OCI-LY3 (cell line): ENCODE results near the gene LRBA.

ENCODE experiments used
- H2AFZ ChIP-seq: fragments of 200-600, 300-600 bp; shearing (Covaris generic); 2 replicates; pipeline ENCODE4 v1.6.0; 2014; ENCODE audit warnings: antibody characterized with exemption, low read depth, low read length
- H3K27ac ChIP-seq: fragments of 200-600, 300-600 bp; sonication (generic); 2 replicates; pipeline ENCODE4 v1.5.1; 2014; ENCODE audit warnings: mild to moderate bottlenecking, low read length, moderate library complexity, mixed read lengths
- H3K27me3 ChIP-seq: fragments of 200-600, 300-600 bp; sonication (generic); 2 replicates; pipeline ENCODE4 v1.6.1; 2014; ENCODE audit warnings: low read depth, low read length, mixed read lengths
- H3K36me3 ChIP-seq: fragments of 200-600, 300-600 bp; sonication (generic); replicated peaks from 2 replicates; pipeline ENCODE3; 2014; ENCODE audit warnings: low read depth, low read length, mixed read lengths
- H3K4me1 ChIP-seq: fragments of 300-600, 200-600 bp; sonication (generic); 2 replicates; pipeline ENCODE4 v1.6.1; 2014; ENCODE audit warnings: low read length, mixed read lengths
- H3K4me2 ChIP-seq: fragments of 200-600, 300-600 bp; sonication (generic); 2 replicates; pipeline ENCODE4 v1.6.1; 2014; ENCODE audit warnings: low read length, mixed read lengths
- H3K4me3 ChIP-seq: fragments of 300-600, 200-600 bp; sonication (generic); 2 replicates; pipeline ENCODE4 v1.5.1; 2014; ENCODE audit warnings: antibody characterized with exemption, mild to moderate bottlenecking, low read length, moderate library complexity
- H3K79me2 ChIP-seq: fragments of 300-600, 200-600 bp; shearing (Covaris generic); 2 replicates; pipeline ENCODE4 v1.6.1; 2014; ENCODE audit warnings: mild to moderate bottlenecking, low read length, mixed read lengths
- H3K9ac ChIP-seq: fragments of 300-600, 200-600 bp; shearing (Covaris generic); 2 replicates; pipeline ENCODE4 v1.6.0; 2014; ENCODE audit warnings: mild to moderate bottlenecking, low read length, moderate library complexity
- H3K9me3 ChIP-seq: fragments of 200-600, 300-600 bp; shearing (Covaris generic); 2 replicates; pipeline ENCODE4 v1.6.1; 2014; ENCODE audit warnings: low read length, mixed read lengths; ENCODE audit not compliant: insufficient read depth
- H4K20me1 ChIP-seq: fragments of 200-600, 300-600 bp; sonication (generic); 2 replicates; pipeline ENCODE4 v1.6.1; 2016; ENCODE audit warnings: low read length, mixed read lengths; ENCODE audit not compliant: insufficient read depth
- EZH2phosphoT487 ChIP-seq: fragments of 200-600 bp; shearing (Covaris generic); IDR thresholded peaks from 2 replicates; pipeline ENCODE4 v1.6.1; 2018; ENCODE audit warnings: antibody characterized with exemption, mixed run types, low read depth
- TF ChIP-seq, protein P1 (sequence below): fragments of 200-600, 300-600 bp; sonication (generic); IDR thresholded peaks from 2 replicates; pipeline ENCODE4 v1.5.1; 2014; ENCODE audit warnings: antibody characterized with exemption, low read length, low read depth

Gene LRBA

GRCh38 chr4:150286656-150287055 is 728.4 kb downstream of the LRBA start:
- Histone ChIP-seq H4K20me1 (no peaks in the 10 kb centered on the region), H3K9me3 (no peaks in the 10 kb centered on the region), H3K36me3 (no peaks in the 10 kb centered on the region), H2AFZ (no peak overlapping the region), H3K9ac (no peak overlapping the region), H3K4me1 (no peaks in the 10 kb centered on the region), H3K4me2 (no peak overlapping the region), H3K4me3 (no peak overlapping the region), H3K79me2 (no peaks in the 10 kb centered on the region), H3K27ac (no peak overlapping the region), H3K27me3 (no peaks in the 10 kb centered on the region)
- no peak for TF ChIP-seq EZH2phosphoT487
- TF ChIP-seq, protein P1, sequence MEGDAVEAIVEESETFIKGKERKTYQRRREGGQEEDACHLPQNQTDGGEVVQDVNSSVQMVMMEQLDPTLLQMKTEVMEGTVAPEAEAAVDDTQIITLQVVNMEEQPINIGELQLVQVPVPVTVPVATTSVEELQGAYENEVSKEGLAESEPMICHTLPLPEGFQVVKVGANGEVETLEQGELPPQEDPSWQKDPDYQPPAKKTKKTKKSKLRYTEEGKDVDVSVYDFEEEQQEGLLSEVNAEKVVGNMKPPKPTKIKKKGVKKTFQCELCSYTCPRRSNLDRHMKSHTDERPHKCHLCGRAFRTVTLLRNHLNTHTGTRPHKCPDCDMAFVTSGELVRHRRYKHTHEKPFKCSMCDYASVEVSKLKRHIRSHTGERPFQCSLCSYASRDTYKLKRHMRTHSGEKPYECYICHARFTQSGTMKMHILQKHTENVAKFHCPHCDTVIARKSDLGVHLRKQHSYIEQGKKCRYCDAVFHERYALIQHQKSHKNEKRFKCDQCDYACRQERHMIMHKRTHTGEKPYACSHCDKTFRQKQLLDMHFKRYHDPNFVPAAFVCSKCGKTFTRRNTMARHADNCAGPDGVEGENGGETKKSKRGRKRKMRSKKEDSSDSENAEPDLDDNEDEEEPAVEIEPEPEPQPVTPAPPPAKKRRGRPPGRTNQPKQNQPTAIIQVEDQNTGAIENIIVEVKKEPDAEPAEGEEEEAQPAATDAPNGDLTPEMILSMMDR, result no peak

DNA sequence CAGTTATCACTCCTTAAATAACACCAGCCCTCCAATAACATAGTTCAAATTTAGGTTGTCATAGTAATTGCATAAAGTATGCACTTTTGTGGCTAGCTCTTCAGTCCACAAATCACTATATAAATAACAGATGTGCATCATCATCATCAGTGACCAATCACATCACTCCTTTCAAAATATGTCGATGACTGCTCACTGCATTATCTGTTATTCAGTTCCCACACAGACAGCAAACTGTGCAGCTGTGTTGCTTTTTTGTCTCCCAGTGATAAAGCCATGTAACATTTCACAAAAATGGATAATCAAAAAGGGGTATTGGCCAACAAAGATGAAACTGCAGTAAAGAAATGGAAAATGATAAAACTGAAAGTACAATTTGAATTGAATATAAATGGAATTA is 731.4 kb downstream of the LRBA start:
- Histone ChIP-seq H3K27me3 (no peaks in the 10 kb centered on the region), H4K20me1 (no peaks in the 10 kb centered on the region), H3K79me2 (no peaks in the 10 kb centered on the region), H3K4me2 (no peak overlapping the region), H2AFZ (no peak overlapping the region), H3K9me3 (no peaks in the 10 kb centered on the region), H3K4me3 (no peak overlapping the region), H3K9ac (no peak overlapping the region), H3K36me3 (no peaks in the 10 kb centered on the region), H3K27ac (no peak overlapping the region), H3K4me1 (no peaks in the 10 kb centered on the region)
- TF ChIP-seq, protein P1, result no peak
- TF ChIP-seq EZH2phosphoT487, result no peak

DNA sequence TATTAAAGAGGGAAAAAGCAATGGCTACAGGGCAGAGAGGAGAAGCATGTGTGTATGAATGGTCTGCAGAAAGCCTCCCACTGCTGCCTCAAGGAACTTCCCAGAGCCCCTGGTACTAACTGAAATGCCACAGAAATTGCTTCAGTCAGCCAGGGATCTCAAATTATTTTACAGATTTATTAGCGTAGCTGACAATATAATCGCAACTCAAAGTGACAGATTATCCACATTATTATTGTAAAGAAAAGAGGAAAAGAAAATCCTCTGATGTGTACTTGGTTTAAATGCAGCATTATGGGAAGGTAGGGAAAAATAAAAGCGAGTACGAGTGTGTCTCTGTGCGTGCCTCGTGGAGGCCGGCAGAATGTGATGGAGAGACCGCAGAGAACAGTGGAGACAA is 734.1 kb downstream of the LRBA start:
- Histone ChIP-seq H3K36me3 (no peaks in the 10 kb centered on the region), H2AFZ (no peak overlapping the region), H3K27me3 (no peaks in the 10 kb centered on the region), H3K4me1 (no peaks in the 10 kb centered on the region), H3K9ac (no peak overlapping the region), H3K9me3 (no peaks in the 10 kb centered on the region), H3K79me2 (no peaks in the 10 kb centered on the region), H3K4me3 (no peak overlapping the region), H3K27ac (no peak overlapping the region), H3K4me2 (no peak overlapping the region), H4K20me1 (no peaks in the 10 kb centered on the region)
- TF ChIP-seq, protein P1, result no peak
- no peak for TF ChIP-seq EZH2phosphoT487

DNA sequence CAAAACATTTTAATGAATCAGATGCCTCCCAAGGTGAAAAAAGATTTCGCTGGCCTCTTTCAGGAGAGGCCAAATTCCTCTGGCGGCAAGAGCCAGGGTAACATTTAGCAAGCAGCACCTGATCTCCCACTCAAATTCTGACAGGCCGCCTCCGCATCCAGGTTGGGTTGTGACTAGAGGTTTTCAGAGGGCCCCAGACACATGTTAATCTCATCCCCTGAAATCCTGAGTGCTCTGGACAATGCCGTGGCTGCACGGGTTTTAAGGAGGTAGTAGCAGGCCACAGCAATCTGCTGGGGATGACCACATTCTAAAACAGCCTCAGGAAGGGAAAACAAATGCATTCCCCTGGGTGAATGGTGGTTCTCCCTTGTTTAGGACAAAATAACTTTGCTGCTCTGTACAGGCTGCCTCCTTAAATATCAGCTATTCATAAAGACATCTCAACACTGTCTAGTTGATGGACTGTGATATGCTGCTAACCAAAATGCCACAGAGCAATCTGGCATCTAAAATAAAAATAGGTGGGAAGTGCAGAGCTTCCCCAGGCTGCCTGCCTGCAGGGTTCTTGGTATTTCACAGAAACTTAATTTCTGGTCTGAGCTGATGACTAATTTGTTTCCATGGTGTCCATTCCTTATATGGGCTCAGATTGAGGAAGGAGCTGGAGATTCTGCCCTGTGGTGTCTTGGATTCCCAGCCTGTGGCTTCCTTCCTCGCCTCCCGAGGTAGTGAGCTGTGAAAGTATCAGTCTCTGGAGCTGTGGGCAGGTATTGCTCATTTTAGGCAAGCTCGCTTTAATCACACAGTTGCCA is 734.8 kb downstream of the LRBA start:
- no peak overlapping the region for H3K4me3 ChIP-seq
- H3K79me2 ChIP-seq, result no peaks in the 10 kb centered on the region
- H2AFZ ChIP-seq, result no peak overlapping the region
- H3K4me2 ChIP-seq, result no peak overlapping the region
- no peak overlapping the region for H3K27ac ChIP-seq
- H3K27me3 ChIP-seq, result no peaks in the 10 kb centered on the region
- TF ChIP-seq, protein P1, result no peak
- TF ChIP-seq EZH2phosphoT487, result no peak
- no peaks in the 10 kb centered on the region for H4K20me1 ChIP-seq
- H3K36me3 ChIP-seq, result no peaks in the 10 kb centered on the region
- no peaks in the 10 kb centered on the region for H3K4me1 ChIP-seq
- no peaks in the 10 kb centered on the region for H3K9me3 ChIP-seq
- H3K9ac ChIP-seq, result no peak overlapping the region
